Esophagus squamous epithelium (tissue), 5 donors: ENCODE data around the gene TNRC6B. TPM values are rescaled to one million over a fixed set of nuclear protein-coding genes. Genes with fewer than 3 reads are reported as not detected.

ENCODE experiments used
- DNase-seq: peaks from one replicate; lab custom pipeline; 2025; lab: John Stamatoyannopoulos, UW
- H3K27ac ChIP-seq, 4 donors: fragments of 200-600 bp; sonication (generic); one replicate each; pipeline ENCODE4 v1.5.1; 2016 to 2019; ENCODE audit warnings: mild to moderate bottlenecking in 1 of 4
- H3K27me3 ChIP-seq, 4 donors: fragments of 200-600 bp; sonication (generic); 1 replicate in 3 of 4; 2 replicates in 1 of 4; pipeline versions ENCODE4 v1.5.1 to v1.6.0; 2017 to 2021; ENCODE audit warnings: antibody characterized with exemption in 1 of 4
- H3K36me3 ChIP-seq, 3 donors: fragments of 200-600 bp; sonication (generic); one replicate each; pipeline ENCODE4 v1.5.1; 2016 to 2019
- H3K4me1 ChIP-seq, 3 donors: fragments of 200-600 bp; sonication (generic); one replicate each; pipeline ENCODE4 v1.5.1; 2017 to 2019
- H3K4me3 ChIP-seq, 4 donors: fragments of 200-600 bp; sonication (generic); 1 replicate in 3 of 4; 2 replicates in 1 of 4; pipeline ENCODE4 v1.5.1; 2016 to 2019; ENCODE audit warnings: mild to moderate bottlenecking in 2 of 4, moderate library complexity in 1 of 4
- H3K9me3 ChIP-seq, 3 donors: fragments of 200-600 bp; sonication (generic); one replicate each; pipeline ENCODE4 v1.5.1; 2016 to 2019
- POLR2A ChIP-seq, 4 donors: fragments of 450-650 bp; IDR thresholded peaks; one replicate each; pipeline ENCODE4 v1.6.1; 2017; ENCODE audit warnings: antibody characterized with exemption in 4 of 4, mild to moderate bottlenecking in 4 of 4, moderate library complexity in 3 of 4
- WGBS, 2 donors: methylation state at CpG; one replicate each; pipeline ENCODE4 v1.1.5; 2018; 5-methylcytosine and 5-hydroxymethylcytosine counted together
- intact Hi-C: fragments of 100-400 bp; cut with DNase I; formaldehyde crosslinking; loops from one replicate; pipeline ENCODE4 v1.15.0; 2022
- total RNA-seq, 4 donors: library from RNA; depleted of rRNA; stranded (reverse); fragments of >200 nt; gene quantifications; one replicate each; pipeline ENCODE4 v1.1.0, GENCODE V29; 2016
- TF ChIP-seq, protein P1 (sequence below), 6 experiments: fragments of 450-650 bp in 4 of 6; fragments of 200-600 bp in 2 of 6; sonication (generic) in 2 of 6; IDR thresholded peaks; one replicate each; pipeline ENCODE4 v1.5.1; 2016 to 2019; ENCODE audit warnings: antibody characterized with exemption in 6 of 6, mild to moderate bottlenecking in 4 of 6, moderate library complexity in 4 of 6
- donor health status: DM: yes; HTN: yes; CAD: no.

TNRC6B gene
- total RNA-seq, 4 donors from 2014 or later, result 20.7 to 36.5 (median 26.9) TPM

DNA sequence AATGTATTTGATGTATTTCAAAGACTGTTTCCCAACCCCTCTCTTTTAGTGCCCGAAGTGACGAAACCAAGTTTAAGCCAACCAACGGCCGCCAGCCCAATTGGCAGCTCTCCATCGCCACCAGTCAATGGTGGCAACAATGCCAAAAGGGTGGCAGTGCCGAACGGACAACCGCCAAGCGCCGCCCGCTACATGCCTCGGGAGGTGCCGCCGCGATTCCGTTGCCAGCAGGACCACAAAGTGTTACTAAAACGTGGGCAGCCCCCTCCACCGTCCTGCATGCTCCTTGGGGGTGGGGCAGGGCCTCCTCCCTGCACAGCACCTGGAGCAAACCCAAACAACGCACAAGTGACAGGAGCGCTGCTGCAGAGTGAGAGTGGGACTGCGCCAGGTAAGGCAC lies 84.1 kb downstream of the TNRC6B start:
- peaks cover 0 to 45% (median 15%) of the 10 kb centered on the region in 3 donors for H3K4me1 ChIP-seq
- WGBS, 2 donors, result 82 to 84% methylated on average over 8 to 19 of the region's 21 CpGs
- no peak for DNase-seq
- TF ChIP-seq, protein P1, sequence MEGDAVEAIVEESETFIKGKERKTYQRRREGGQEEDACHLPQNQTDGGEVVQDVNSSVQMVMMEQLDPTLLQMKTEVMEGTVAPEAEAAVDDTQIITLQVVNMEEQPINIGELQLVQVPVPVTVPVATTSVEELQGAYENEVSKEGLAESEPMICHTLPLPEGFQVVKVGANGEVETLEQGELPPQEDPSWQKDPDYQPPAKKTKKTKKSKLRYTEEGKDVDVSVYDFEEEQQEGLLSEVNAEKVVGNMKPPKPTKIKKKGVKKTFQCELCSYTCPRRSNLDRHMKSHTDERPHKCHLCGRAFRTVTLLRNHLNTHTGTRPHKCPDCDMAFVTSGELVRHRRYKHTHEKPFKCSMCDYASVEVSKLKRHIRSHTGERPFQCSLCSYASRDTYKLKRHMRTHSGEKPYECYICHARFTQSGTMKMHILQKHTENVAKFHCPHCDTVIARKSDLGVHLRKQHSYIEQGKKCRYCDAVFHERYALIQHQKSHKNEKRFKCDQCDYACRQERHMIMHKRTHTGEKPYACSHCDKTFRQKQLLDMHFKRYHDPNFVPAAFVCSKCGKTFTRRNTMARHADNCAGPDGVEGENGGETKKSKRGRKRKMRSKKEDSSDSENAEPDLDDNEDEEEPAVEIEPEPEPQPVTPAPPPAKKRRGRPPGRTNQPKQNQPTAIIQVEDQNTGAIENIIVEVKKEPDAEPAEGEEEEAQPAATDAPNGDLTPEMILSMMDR (IDR thresholded peaks at IDR 0.05), result no peak
- no peak for TF ChIP-seq POLR2A (IDR thresholded peaks at IDR 0.05)
- H3K27me3 ChIP-seq, result no peaks in the 10 kb centered on the region
- H3K4me3 ChIP-seq, result no peak overlapping the region
- no peak overlapping the region for H3K27ac ChIP-seq
- intact Hi-C loops, result no loop called here
- H3K9me3 ChIP-seq, result no peaks in the 10 kb centered on the region
- H3K36me3 ChIP-seq, result peaks cover 0 to 63% (median 4%) of the 10 kb centered on the region in 3 donors

DNA sequence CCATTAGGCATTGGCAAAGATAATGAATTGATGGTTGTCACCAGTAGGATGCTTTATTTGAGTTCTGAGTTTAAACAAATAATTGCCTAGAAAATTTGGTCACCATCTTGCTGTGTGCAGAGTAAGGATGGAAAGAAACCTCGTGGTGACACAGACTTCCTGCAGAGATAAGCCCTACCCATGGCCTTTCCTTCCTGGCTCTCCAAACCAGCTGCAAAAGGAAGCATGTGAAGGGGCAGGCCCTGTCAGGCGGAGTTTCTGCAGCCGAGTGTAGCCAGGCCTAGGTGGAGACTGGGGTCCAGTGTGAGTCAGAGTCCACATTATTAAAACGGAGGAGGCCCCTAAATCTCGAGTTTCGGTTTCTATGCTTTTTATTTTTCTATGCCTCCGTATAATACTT lies 85.5 kb downstream of the TNRC6B start:
- H3K4me3 ChIP-seq, result no peak overlapping the region
- peaks cover 0 to 72% (median 4%) of the 10 kb centered on the region in 3 donors for H3K36me3 ChIP-seq
- peak overlapping the region in 1 of 4 donors; percentile 13 for H3K27ac ChIP-seq
- intact Hi-C loops, result no loop called here
- no peaks in the 10 kb centered on the region for H3K27me3 ChIP-seq
- no peaks in the 10 kb centered on the region for H3K9me3 ChIP-seq
- H3K4me1 ChIP-seq, result peaks cover 0 to 32% (median 13%) of the 10 kb centered on the region in 3 donors
- TF ChIP-seq, protein P1 (IDR thresholded peaks at IDR 0.05), result no peak
- no peak for TF ChIP-seq POLR2A (IDR thresholded peaks at IDR 0.05)
- WGBS, 2 donors, result 60 to 69% methylated on average over 7 of the region's 7 CpGs
- no peak for DNase-seq

DNA sequence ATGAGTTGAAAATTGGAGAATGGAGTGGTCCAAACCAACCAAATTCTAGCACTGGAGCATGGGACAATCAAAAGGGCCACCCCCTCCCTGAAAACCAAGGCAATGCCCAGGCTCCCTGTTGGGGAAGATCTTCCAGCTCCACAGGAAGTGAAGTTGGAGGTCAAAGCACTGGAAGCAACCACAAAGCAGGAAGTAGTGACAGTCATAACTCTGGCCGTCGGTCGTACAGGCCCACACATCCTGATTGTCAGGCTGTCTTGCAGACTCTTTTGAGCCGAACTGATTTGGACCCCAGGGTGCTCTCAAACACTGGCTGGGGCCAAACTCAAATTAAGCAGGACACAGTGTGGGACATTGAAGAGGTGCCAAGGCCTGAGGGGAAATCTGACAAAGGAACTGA lies 88.1 kb downstream of the TNRC6B start:
- no peak for DNase-seq
- H3K27ac ChIP-seq, result no peak overlapping the region
- H3K27me3 ChIP-seq, result no peaks in the 10 kb centered on the region
- intact Hi-C loops, result no loop called here
- no peak overlapping the region for H3K4me3 ChIP-seq
- TF ChIP-seq POLR2A (IDR thresholded peaks at IDR 0.05), result no peak
- TF ChIP-seq, protein P1 (IDR thresholded peaks at IDR 0.05), result no peak
- WGBS, 2 donors, result 70% methylated on average over 4 of the region's 4 CpGs; no CpG with 5 or more reads in 1 of the 2 donors
- no peaks in the 10 kb centered on the region for H3K9me3 ChIP-seq
- peaks cover 0 to 17% (median 0%) of the 10 kb centered on the region in 3 donors for H3K4me1 ChIP-seq
- H3K36me3 ChIP-seq, result peaks cover 0 to 84% (median 0%) of the 10 kb centered on the region in 3 donors

DNA sequence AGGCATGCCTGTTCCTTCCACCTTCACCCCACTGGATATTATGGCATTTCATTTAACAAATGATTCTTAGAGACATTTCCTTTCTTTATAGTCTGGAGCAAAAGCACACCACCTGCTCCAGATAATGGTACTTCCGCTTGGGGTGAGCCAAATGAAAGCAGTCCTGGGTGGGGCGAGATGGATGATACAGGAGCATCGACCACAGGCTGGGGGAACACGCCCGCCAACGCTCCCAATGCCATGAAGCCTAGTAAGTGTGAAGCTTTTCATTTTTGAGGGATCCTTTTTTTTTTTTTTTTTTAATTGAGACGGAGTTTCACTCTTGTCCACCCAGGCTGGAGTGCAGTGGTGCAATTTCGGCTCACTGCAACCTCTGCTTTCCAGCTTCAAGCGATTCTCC lies 92.3 kb downstream of the TNRC6B start:
- TF ChIP-seq, protein P1 (IDR thresholded peaks at IDR 0.05), result no peak
- TF ChIP-seq POLR2A (IDR thresholded peaks at IDR 0.05), result no peak
- Histone ChIP-seq H3K4me3 (no peak overlapping the region), H3K27me3 (no peaks in the 10 kb centered on the region), H3K4me1 (peaks cover 0 to under 1% (median 0%) of the 10 kb centered on the region in 3 donors), H3K9me3 (no peaks in the 10 kb centered on the region), H3K27ac (no peak overlapping the region), H3K36me3 (peaks cover 0 to 85% (median 5%) of the 10 kb centered on the region in 3 donors)
- no peak for DNase-seq
- 88 to 97% methylated on average over 6 to 9 of the region's 9 CpGs for WGBS, 2 donors
- intact Hi-C loops, result no loop called here

DNA sequence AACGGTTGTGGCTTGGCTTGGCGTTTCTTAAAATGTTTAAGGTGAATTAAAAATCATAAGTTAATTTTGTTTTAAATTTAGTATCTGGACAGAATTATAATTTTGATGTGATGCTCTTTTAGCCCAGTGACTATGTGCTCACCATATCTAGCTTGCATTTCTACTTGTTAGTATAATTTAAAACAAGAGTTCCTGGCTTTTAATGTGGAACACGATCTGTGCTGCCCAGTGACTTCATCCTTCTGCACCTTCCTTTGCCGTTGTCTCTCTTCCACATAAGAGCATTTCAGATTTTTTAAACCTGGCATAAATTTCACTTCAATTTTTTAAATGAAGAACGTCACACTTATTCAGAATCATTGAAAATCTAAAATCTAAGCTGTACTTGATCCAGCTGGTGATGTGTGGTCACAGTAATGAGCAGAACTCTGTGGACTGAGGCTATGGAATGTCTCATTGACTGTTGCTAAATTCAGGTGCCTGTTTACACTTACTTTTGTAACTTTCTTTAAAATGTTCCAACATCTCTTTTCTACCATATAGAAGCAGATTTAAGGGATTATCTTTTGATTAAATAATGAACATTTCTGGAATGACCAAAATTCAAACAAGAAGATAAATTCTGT lies 93.1 kb downstream of the TNRC6B start:
- no peaks in the 10 kb centered on the region for H3K27me3 ChIP-seq
- 70 to 78% methylated on average over 5 of the region's 5 CpGs for WGBS, 2 donors
- H3K36me3 ChIP-seq, result peaks cover 0 to 78% (median 5%) of the 10 kb centered on the region in 3 donors
- peak overlapping the region in 2 of 4 donors; percentile 8 to 30 for H3K27ac ChIP-seq
- H3K4me1 ChIP-seq, result peaks cover 4 to 9% (median 5%) of the 10 kb centered on the region in 3 donors
- TF ChIP-seq, protein P1 (IDR thresholded peaks at IDR 0.05), result no peak
- TF ChIP-seq POLR2A (IDR thresholded peaks at IDR 0.05), result no peak
- intact Hi-C loops, result no loop called here
- DNase-seq, result no peak
- H3K9me3 ChIP-seq, result no peaks in the 10 kb centered on the region
- H3K4me3 ChIP-seq, result no peak overlapping the region
